Non-pigmented ciliary epithelial cell (primary cell): ENCODE data around the gene LMO4.
A peak's percentile ranks its signal among the peaks of the same experiment; 100 is the strongest.

Source experiments
- DNase-seq: peaks from one replicate; pipeline ENCODE4 v3.0.0-alpha.2; 2010; ENCODE audit warnings: low read depth

Gene LMO4, protein sequence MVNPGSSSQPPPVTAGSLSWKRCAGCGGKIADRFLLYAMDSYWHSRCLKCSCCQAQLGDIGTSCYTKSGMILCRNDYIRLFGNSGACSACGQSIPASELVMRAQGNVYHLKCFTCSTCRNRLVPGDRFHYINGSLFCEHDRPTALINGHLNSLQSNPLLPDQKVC

DNA sequence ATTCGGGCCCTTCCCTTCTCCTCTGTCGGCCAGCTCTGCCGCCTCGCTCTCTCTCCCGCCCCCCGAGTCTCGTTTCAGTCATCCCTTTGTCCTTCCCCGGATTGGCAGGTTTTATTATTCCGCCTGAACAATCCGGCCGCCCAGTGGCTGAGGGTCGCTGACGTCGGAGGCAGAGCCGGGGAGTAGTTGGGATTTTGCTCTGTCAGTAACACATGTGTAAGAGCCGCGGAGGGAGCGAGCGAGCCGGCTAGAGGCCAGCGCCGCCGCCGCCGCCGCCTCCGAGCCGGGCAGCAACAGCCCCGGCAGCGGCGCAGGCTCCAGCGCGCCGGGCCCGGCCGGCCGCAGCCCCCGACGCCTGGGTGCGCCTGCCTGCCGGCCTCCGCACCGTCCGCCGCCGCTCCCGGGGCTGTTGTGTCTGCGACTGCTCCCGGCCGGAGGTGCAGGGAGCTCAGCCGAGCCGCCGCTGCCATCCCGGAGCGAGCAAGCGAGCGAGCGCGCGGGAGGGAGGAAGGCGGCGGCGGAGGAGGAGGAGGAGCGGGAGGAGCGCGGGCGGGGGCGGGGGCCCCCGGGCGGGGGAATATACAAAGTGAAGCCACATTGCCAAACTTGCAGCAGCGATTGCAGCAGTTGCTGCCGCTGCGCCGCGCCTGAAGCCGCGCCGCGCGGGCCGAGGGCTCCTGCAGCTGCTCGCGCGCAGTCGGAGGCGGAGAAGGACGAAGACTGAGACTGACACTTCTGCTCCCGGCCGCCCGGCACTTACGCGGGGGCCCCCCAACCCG is at the start of gene LMO4:
TSS of gene LMO4 (plus strand) at position 609 of the 779 bp plus-strand sequence. CDS start 3,136 bp downstream, outside the sequence.
- peak; percentile 90 for DNase-seq

DNA sequence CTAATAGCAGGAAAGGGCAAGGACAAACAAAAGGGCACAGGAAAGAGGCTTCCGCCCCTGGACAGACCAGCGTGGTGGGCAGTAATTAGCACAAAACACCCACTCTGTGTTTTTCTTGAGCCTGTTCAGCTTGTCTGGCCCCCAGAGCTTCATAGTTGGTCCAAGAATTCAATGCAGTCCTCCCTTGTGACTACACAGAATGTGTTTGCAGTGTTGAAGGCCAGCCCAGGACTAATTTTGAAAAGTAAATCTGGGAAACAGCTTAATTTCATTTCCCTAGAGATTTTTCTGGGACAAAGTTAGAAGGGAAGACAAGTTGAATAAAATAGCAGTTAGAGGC is 49.2 kb upstream of the LMO4 start:
- DNase-seq = no peak

DNA sequence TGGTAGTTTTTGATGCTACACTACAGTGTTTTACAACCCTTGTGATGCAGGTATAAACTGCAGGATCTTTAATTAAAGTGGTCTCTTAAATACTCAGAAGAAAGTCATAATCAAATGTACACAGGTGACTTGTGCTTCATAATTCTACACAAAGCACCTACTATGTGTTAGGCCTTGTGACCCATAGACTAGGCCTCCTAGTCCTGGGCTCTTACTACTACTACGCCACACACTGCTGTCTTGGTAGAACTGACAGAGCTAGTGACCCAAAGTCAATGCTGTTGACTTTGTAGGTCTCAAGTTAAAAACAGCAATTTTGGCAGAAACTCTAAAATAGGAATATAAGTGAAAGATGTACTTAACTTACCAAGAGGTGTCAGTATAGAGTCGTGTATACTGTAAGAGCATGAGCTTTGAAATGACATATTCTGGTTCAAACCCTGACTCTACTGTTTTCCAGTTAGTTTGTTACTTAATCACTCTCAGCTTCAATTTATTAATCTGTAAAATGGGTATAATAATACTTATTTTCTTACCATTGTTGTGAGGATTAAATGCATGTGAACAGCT is 48.6 kb upstream of the LMO4 start:
- DNase-seq = no peak

DNA sequence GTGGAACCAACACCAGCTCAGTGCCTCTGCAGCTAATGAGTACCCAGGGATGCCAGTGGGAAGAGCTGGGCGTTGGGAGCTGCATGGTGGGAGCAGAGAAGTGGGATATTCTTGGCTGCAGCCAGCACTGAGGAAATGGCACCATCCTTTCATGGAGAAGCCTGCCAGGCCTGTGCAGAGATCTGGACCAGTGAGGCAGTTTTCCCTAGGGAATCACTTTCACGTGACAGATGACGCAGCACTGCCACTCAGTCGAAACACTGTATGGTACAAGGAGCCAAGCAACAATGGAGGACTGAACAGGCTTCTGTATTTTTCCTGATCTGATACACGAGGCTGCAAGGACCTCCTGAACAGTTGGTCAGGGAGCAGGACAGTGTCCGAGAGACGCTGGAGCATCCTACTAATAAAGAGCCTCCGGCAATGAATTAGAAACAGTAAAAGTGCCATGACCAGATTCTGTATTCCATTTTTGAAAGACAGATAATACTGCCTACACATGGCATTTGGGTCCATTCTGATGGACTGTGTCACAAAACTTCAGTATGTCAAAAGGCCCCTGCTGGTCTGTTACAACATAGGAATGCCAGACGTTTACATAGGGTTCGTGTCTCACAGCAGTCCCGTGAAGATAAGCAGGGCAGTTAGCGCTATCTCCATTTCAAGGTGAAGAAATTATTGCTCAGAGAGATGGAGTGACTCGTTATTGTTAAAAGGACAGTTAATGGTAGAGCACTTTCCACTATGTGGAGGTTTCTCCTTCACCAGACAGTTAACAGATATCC is 44.0 kb upstream of the LMO4 start:
- no peak for DNase-seq

DNA sequence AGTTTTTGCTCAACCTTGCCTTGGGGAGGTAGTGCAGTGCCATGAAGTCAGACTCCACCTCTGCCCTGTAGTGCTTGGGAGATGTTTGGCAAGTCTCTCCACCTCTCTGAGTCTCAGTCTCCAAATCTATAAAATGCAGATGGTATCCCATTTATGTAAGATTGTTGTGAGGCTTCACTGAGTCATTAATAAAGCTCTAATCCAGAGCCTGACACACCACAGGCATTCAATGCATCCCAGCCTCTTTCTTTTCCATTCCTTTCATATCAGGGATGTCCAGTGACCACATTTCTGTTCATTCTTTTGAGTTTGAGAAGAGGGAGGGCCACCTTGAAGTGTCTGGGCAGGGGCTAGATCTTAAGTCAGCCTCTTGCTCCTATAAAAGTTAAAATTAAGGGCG is 37.6 kb upstream of the LMO4 start:
- DNase-seq = peak; percentile 54

DNA sequence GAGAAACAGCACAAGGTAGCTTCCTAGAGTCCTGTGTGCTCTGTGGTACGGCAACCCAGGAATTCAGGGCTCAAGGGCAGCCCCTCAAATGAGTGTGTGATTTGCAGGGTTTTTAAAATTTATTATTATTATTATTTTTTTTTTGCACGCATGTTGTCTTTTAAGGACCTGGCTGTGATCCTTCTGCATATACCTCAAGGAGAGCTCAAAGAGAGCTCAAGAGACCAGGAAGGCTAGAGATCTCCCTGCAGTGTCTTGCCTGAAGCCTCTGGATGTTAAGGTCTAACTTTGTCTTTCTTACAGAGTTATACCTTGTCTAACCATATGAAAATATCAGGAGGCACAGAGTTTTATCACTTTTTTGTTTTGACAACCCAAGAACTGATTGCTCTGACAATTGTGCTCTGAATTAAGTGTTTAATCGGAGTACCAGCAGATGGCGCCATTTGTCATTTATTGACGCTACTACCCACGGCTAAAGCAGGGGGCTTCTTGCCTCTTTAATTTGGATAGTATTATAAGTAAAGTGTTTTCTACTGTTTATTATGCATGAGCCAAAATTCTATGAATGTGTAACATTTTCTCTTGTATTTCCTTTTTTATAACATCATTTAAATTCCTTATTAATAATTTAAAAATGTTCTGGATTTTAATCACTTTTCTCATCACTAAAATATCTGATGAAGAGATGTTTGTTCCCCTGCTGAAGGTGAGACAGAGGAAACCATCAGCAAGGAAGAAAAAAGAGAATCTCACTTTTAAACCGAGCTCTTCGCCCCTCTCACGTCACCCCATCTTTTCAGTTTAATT is 35.8 kb upstream of the LMO4 start:
- DNase-seq = peak; percentile 24

DNA sequence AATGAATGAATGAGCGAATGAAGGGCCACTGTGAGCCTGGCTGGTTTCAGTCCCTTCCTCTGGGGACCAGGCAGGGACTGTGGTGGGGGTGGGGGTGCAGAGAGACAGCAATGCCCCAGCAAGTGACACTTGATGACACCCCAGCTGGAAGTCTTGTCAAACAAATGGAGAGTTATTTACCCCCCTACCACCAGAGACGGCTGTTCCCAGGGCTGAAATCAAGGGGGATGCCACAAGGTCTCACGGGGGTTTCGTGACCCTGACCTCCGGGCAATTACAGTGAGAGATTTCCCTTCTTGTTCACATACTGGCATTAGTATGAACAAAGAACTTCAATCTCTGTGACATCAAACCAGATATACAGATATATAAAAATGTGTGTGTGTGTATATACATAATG is 34.0 kb upstream of the LMO4 start:
- no peak for DNase-seq

DNA sequence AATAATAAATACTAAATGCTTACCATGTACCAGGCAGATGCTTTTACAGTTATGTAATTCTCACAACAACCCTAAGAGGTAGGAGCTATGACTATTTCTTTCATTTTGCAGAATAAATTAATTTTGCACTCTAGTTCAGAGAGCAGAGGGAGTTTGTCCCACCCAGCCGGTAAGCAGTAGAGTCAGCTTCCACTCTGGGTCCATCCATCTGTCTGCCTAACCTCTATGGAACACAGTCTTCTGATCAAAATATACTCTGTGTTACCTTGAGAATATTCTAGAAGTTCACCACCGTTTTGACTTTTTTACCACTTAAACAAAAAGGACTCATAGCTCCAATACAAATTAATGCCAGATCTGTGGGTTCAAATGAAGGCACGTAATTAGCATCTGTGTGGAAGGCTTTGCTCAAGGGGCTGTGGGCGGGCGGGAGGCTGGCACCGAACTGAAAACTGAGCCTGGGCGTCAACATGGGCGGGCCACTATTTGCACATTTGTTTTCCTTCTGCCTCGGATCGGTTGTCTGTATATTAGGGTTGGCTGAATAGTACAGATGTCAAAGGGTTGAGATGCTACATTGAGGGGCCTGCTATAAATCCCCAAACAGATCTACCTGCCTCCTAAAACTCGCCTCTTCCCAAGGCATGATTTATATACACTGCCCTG is 33.1 kb upstream of the LMO4 start:
- DNase-seq = no peak

DNA sequence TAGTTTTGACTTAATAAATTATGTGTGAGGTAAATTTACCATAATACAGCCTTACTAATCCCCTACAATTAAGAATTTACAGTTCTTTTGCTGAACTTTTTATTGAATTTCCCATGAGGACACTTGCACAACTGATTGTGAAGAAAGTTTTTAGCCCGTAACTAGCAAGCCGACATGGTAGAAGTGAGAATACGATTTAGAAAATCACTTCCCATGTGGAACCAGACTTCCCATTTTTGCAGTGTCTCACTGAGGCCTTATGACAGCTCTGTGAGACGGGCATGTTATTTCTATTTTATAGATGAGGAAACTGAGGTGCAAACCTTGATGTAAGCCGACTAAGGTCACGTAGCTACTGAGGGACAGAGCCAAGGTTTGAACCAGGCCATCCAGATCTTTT is 32.5 kb upstream of the LMO4 start:
- DNase-seq = no peak

DNA sequence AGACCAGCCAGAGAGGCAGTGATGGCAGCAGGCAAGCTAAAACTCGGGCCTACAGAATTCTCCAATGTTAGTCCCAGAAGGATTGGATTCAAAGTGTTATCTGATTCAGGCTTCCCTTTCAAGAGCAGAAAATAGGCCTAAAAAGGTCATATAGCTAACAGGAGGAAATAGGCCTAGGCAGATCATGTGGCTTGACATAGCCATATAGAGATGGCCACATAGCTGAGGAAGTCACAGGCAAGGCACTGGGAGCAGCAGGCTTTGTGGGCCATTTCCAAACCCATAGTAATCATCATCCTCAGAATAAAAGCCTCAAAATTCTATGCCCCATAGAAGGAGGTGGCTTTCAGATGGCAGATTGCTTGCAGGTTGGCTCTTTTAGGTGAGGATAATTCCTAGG is 29.0 kb upstream of the LMO4 start:
- no peak for DNase-seq

DNA sequence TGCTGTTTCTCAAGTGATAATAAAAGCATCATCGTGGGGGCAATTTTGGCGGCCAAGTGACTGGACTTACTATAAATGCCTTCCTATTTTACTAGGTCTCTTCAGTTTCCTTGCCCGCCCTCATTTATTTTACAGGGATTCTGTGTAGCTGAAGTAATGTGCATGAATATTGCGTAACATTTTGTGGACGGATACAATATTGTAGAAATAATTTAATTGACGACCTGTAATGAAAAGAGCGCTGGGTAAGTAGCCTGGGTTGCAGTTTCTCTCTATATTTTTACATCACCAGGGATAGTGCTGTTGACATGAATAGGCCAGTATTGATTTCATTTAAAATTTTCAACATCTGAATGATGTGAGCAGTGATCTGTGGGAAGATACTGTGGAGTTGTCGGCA is 28.1 kb upstream of the LMO4 start:
- no peak for DNase-seq

DNA sequence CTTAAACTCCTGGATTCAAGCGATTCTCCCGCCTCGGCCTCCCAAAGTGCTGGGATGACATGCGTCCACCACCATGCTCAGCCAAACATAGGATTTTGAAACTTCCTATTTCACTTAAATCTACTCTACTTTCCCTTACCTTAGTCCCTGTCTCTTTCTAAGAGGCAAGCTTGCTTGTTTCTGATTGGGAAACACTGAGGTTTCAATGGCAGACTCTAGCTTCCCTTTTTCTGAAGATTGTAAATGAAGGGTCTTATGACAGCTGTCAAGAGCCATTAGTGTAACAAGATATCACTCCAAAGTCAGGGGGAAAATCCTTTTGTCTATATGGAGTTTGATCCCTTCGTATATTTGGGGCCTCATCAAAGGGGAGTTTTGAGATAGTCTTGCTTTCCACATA is 23.5 kb upstream of the LMO4 start:
- no peak for DNase-seq

DNA sequence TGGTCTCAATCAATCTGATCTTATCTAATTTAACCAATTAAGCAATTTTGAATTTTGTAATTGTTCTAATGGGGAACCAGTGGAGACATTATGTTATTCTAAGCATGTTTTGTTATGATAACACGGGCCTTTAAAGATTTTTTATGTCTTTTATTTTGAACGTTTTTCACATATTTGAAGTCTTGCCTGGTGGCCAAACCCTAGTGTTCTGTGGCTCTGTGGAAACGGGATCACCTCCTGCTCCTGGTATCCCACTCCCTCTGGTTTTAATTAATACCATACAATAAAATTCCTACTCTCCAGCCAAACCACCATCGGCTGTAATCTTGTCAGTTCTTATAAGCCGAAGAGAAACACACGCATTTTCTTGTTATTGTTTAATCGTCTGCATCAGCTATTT is 22.9 kb upstream of the LMO4 start:
- DNase-seq = no peak

DNA sequence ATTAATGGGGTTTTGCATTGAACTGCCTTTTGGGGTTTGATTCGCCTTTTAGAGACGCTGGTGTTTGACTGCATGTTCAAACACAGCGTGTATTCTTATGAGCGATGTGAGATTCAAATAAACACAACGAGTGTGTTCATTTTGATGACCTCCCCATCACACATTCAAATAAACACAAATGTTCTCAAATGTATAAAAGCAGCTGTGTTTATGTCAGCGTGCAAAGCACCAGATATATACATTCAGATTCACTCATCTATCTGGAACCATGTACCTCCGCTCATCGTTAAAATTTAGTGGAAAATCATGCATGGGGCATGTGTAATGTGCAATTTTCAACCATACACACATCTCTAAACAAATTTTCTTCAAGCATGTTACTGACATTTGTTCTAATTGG is 21.4 kb upstream of the LMO4 start:
- DNase-seq = no peak

DNA sequence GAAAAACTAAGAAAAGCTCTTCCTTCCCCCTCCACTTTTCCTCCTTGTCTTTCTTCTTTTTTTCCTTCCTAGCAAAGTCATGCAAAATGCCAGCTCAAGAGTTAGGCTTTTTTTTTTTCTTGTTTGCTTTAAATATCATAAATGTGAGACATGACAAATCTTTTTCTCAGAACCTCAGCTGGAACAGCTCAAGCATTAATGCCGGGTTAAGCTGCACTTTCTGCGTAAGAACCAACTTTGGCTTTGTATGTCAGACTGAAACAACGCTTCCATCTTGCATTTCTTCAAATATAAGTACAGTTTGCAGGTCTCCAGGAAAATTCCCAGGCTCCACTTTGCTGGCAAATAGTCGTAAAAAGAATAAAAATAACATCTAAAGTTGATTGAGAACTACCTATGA is 20.7 kb upstream of the LMO4 start:
- DNase-seq = no peak

DNA sequence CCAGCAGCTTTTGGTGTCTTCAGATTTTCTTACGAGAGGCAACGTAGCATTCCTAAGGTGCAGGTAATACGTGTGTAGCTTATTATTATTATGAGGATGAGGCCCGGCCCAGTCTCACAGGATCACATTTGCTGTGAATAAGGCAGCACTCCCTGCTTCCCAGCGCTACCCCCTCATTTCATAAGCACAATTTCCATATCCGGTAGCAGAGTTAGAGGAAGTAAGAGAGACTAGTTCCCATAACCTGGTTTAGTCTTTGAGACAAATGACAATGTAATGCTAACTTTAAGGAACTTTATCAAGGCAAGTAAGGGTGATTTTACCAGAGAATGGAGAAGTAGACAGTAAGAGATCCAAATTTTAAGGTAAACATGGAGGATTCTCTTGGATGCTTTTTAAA is 14.6 kb upstream of the LMO4 start:
- DNase-seq = no peak

DNA sequence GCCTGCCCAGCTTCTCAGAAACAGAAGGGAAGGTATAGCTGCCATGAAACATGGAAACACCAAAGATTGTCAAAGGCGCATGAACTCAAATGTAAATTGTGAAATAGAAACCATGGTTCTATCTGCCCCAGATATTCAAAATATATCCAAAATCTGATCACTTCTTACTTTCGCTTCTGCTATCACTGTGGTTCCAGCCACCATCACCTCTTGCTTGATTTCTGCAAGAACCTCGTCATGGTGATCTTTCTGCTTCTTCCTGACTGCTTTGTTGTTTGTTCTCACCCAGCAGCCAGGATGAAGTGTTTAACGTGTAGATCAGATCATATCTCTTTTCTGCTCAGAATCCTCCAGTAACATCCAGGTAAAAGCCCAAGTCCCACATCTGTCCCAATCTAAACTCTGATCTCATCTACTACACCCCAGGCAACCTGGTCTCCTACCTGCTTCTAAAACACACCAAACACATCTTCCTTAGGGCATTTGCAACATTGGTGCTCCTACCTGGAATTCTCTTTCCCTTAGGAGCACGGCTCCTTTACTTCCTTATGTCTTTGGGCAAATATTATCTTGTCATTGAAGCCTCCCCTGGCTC is 10.5 kb upstream of the LMO4 start:
- no peak for DNase-seq

DNA sequence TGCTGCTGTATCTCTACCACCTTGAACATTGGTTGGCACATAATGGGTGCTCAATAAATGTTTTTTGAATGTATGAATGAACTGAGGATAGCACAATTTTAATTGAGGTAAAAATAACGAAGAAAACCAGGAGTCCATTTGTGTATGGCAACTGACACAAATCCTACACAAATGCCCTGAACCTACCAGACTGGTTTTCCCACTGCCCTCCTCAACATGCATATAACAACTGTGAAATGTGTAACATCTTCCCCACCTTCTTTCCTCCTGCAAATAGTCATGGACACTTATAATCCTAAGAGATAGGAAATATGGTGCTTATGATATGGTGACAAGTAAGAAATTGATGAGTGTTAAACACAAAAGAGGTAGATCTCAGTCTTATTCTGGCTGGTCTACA is 9.9 kb upstream of the LMO4 start:
- DNase-seq = no peak

DNA sequence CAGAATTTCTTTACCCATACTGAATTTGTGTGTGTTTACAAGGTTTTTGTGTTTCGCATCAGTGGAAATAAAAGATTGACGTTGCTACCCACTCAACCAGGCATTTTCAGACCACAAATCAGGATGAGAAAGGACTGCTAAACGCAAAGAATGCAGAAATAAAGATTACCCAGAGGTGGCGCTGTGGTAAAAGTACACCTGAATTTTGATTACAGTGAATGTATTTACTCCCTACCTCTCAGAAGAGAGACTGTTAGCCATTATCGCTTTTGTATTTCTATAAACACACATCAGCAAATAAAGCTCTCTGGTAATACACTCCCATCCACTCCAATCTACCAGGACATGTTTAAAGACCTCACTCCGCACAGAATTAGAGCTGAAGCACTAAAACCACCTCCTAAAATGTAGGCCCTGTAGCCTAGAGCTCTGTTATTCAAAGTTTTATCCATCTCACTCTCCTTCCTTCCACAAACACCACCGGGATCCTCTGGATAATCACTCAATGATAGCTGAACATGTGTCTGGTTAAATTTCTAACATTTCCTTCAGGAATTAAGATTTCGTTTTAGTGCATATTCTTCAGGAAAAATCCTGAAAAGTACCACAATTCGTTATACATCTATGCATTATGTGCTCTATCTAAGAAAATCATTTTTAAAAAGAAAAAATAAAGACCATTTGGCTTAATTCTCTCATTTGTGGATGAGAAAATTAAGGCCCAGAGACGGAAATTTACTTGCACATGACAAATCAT is 2.5 kb upstream of the LMO4 start:
- no peak for DNase-seq
